OCI-LY3 (cell line): ENCODE results near the gene NPNT.

Source experiments
- H2AFZ ChIP-seq: fragments of 200-600, 300-600 bp; shearing (Covaris generic); 2 replicates; pipeline ENCODE4 v1.6.0; 2014; ENCODE audit warnings: antibody characterized with exemption, low read depth, low read length
- H3K27ac ChIP-seq: fragments of 200-600, 300-600 bp; sonication (generic); 2 replicates; pipeline ENCODE4 v1.5.1; 2014; ENCODE audit warnings: mild to moderate bottlenecking, low read length, moderate library complexity, mixed read lengths
- H3K27me3 ChIP-seq: fragments of 200-600, 300-600 bp; sonication (generic); 2 replicates; pipeline ENCODE4 v1.6.1; 2014; ENCODE audit warnings: low read depth, low read length, mixed read lengths
- H3K36me3 ChIP-seq: fragments of 200-600, 300-600 bp; sonication (generic); replicated peaks from 2 replicates; pipeline ENCODE3; 2014; ENCODE audit warnings: low read depth, low read length, mixed read lengths
- H3K4me1 ChIP-seq: fragments of 300-600, 200-600 bp; sonication (generic); 2 replicates; pipeline ENCODE4 v1.6.1; 2014; ENCODE audit warnings: low read length, mixed read lengths
- H3K4me2 ChIP-seq: fragments of 200-600, 300-600 bp; sonication (generic); 2 replicates; pipeline ENCODE4 v1.6.1; 2014; ENCODE audit warnings: low read length, mixed read lengths
- H3K4me3 ChIP-seq: fragments of 300-600, 200-600 bp; sonication (generic); 2 replicates; pipeline ENCODE4 v1.5.1; 2014; ENCODE audit warnings: antibody characterized with exemption, mild to moderate bottlenecking, low read length, moderate library complexity
- H3K79me2 ChIP-seq: fragments of 300-600, 200-600 bp; shearing (Covaris generic); 2 replicates; pipeline ENCODE4 v1.6.1; 2014; ENCODE audit warnings: mild to moderate bottlenecking, low read length, mixed read lengths
- H3K9ac ChIP-seq: fragments of 300-600, 200-600 bp; shearing (Covaris generic); 2 replicates; pipeline ENCODE4 v1.6.0; 2014; ENCODE audit warnings: mild to moderate bottlenecking, low read length, moderate library complexity
- H3K9me3 ChIP-seq: fragments of 200-600, 300-600 bp; shearing (Covaris generic); 2 replicates; pipeline ENCODE4 v1.6.1; 2014; ENCODE audit warnings: low read length, mixed read lengths; ENCODE audit not compliant: insufficient read depth
- H4K20me1 ChIP-seq: fragments of 200-600, 300-600 bp; sonication (generic); 2 replicates; pipeline ENCODE4 v1.6.1; 2016; ENCODE audit warnings: low read length, mixed read lengths; ENCODE audit not compliant: insufficient read depth
- CTCF ChIP-seq: fragments of 200-600, 300-600 bp; sonication (generic); IDR thresholded peaks from 2 replicates; pipeline ENCODE4 v1.5.1; 2014; ENCODE audit warnings: antibody characterized with exemption, low read length, low read depth
- EZH2phosphoT487 ChIP-seq: fragments of 200-600 bp; shearing (Covaris generic); IDR thresholded peaks from 2 replicates; pipeline ENCODE4 v1.6.1; 2018; ENCODE audit warnings: antibody characterized with exemption, mixed run types, low read depth

Gene NPNT

GRCh38 chr4:105909787-105910281, 14.6 kb downstream of the NPNT start:
- no peak overlapping the region for H3K27ac ChIP-seq
- H4K20me1 ChIP-seq, result no peaks in the 10 kb centered on the region
- H3K4me2 ChIP-seq, result no peak overlapping the region
- no peaks in the 10 kb centered on the region for H3K4me1 ChIP-seq
- H3K36me3 ChIP-seq, result no peaks in the 10 kb centered on the region
- H3K79me2 ChIP-seq, result no peaks in the 10 kb centered on the region
- H3K9ac ChIP-seq, result no peak overlapping the region
- H3K9me3 ChIP-seq, result no peaks in the 10 kb centered on the region
- TF ChIP-seq CTCF (no peak), EZH2phosphoT487 (no peak)
- no peak overlapping the region for H3K4me3 ChIP-seq
- H3K27me3 ChIP-seq, result no peaks in the 10 kb centered on the region
- H2AFZ ChIP-seq, result no peak overlapping the region

GRCh38 chr4:105911426-105911825, 16.2 kb downstream of the NPNT start:
- H3K36me3 ChIP-seq, result no peaks in the 10 kb centered on the region
- H3K27ac ChIP-seq, result no peak overlapping the region
- no peaks in the 10 kb centered on the region for H4K20me1 ChIP-seq
- H3K9me3 ChIP-seq, result no peaks in the 10 kb centered on the region
- no peaks in the 10 kb centered on the region for H3K79me2 ChIP-seq
- no peak for TF ChIP-seq CTCF
- TF ChIP-seq EZH2phosphoT487, result no peak
- H3K9ac ChIP-seq, result no peak overlapping the region
- H3K4me1 ChIP-seq, result no peaks in the 10 kb centered on the region
- H3K4me3 ChIP-seq, result no peak overlapping the region
- no peak overlapping the region for H3K4me2 ChIP-seq
- no peaks in the 10 kb centered on the region for H3K27me3 ChIP-seq
- no peak overlapping the region for H2AFZ ChIP-seq

GRCh38 chr4:105912633-105913032, 17.4 kb downstream of the NPNT start:
- Histone ChIP-seq H3K27me3 (no peaks in the 10 kb centered on the region), H3K27ac (no peak overlapping the region), H3K9me3 (no peaks in the 10 kb centered on the region), H2AFZ (no peak overlapping the region), H3K4me3 (no peak overlapping the region), H4K20me1 (no peaks in the 10 kb centered on the region), H3K79me2 (no peaks in the 10 kb centered on the region), H3K4me2 (no peak overlapping the region), H3K36me3 (no peaks in the 10 kb centered on the region), H3K9ac (no peak overlapping the region), H3K4me1 (no peaks in the 10 kb centered on the region)
- no peak for TF ChIP-seq CTCF
- no peak for TF ChIP-seq EZH2phosphoT487

- Histone ChIP-seq H3K27ac (no peak overlapping the region), H2AFZ (no peak overlapping the region), H3K36me3 (no peaks in the 10 kb centered on the region), H3K9ac (no peak overlapping the region), H3K79me2 (no peaks in the 10 kb centered on the region), H4K20me1 (no peaks in the 10 kb centered on the region), H3K4me2 (no peak overlapping the region), H3K4me1 (no peaks in the 10 kb centered on the region), H3K9me3 (no peaks in the 10 kb centered on the region), H3K27me3 (no peaks in the 10 kb centered on the region), H3K4me3 (no peak overlapping the region)
- TF ChIP-seq EZH2phosphoT487, result no peak
- TF ChIP-seq CTCF, result no peak
Measured at GRCh38 chr4:105917171-105917685, 22.0 kb downstream of the NPNT start.
